AG09309 (cell line): Measurements from ENCODE around the gene GSTP1.
A peak's percentile ranks its signal among the peaks of the same experiment; 100 is the strongest.

Source experiments
- DNase-seq: peaks from one replicate; pipeline ENCODE4 v3.0.0-alpha.2; 2010; ENCODE audit warnings: low read depth
- H3K4me3 ChIP-seq: 2 replicates; pipeline ENCODE4 v1.5.1; 2011; ENCODE audit warnings: mild to moderate bottlenecking, low read depth, low read length, moderate library complexity; ENCODE audit not compliant: control insufficient read depth
- CTCF ChIP-seq: IDR thresholded peaks from 2 replicates; pipeline ENCODE4 v1.5.1; 2011; ENCODE audit warnings: mild to moderate bottlenecking, low read depth, low read length, inconsistent platforms; ENCODE audit not compliant: insufficient read depth, control insufficient read depth; ENCODE audit errors: missing control alignments

GSTP1 gene

GRCh38 chr11:67606492-67607295 is 23.1 kb downstream of the GSTP1 start, which contains the start of gene NDUFV1:
Gene NDUFV1, plus strand, starts transcription at chr11:67606936. Its CDS starts 69 bp downstream, at chr11:67607005.
- H3K4me3 ChIP-seq = peak within 1 kb of the TSS; percentile 98
- DNase-seq = peak; percentile 40
- peak; percentile 49 for TF ChIP-seq CTCF

- DNase-seq = no peak
- TF ChIP-seq CTCF = no peak
- peak overlapping the region; percentile 98 for H3K4me3 ChIP-seq
Measured at GRCh38 chr11:67607507-67607906, 23.9 kb downstream of the GSTP1 start.

GRCh38 chr11:67608486-67608885 is 24.9 kb downstream of the GSTP1 start:
- no peak for DNase-seq
- no peak overlapping the region for H3K4me3 ChIP-seq
- TF ChIP-seq CTCF = no peak

- DNase-seq = no peak
- TF ChIP-seq CTCF = no peak
- H3K4me3 ChIP-seq = no peak overlapping the region
Measured at GRCh38 chr11:67609316-67609715, 25.7 kb downstream of the GSTP1 start.

GRCh38 chr11:67610302-67610868 is 26.8 kb downstream of the GSTP1 start:
- no peak for TF ChIP-seq CTCF
- no peak overlapping the region for H3K4me3 ChIP-seq
- DNase-seq = no peak

- no peak for DNase-seq
- H3K4me3 ChIP-seq = no peak overlapping the region
- TF ChIP-seq CTCF = no peak
Measured at GRCh38 chr11:67611165-67611564, 27.6 kb downstream of the GSTP1 start.
